Effector memory CD4-positive, alpha-beta T cell (primary cell): ENCODE results near the gene PLCB1.

Source experiments
- DNase-seq, 3 donors: peaks; one replicate each; pipeline ENCODE4 v3.0.0-alpha.2; 2020
- H3K27ac ChIP-seq: 2 replicates; pipeline ENCODE4 v1.7.0; 2013; ENCODE audit warnings: mild to moderate bottlenecking, low read length, moderate library complexity; ENCODE audit not compliant: insufficient read depth, poor library complexity, severe bottlenecking
- H3K27me3 ChIP-seq: replicated peaks from 2 replicates; pipeline ENCODE4 v1.7.0; 2013; ENCODE audit warnings: mild to moderate bottlenecking, low read length; ENCODE audit not compliant: insufficient read depth, control insufficient read depth, poor library complexity, severe bottlenecking
- H3K36me3 ChIP-seq: 2 replicates; pipeline ENCODE4 v1.7.0; 2013; ENCODE audit warnings: mild to moderate bottlenecking, low read length, moderate library complexity; ENCODE audit not compliant: control insufficient read depth, insufficient read depth
- H3K4me1 ChIP-seq: 2 replicates; pipeline ENCODE4 v1.7.0; 2013; ENCODE audit warnings: low read length, mild to moderate bottlenecking; ENCODE audit not compliant: control insufficient read depth, insufficient read depth, poor library complexity, severe bottlenecking
- H3K4me3 ChIP-seq: 2 replicates; pipeline ENCODE4 v1.7.0; 2013; ENCODE audit warnings: low read length, low read depth, mild to moderate bottlenecking; ENCODE audit not compliant: insufficient read depth, poor library complexity, severe bottlenecking
- H3K9me3 ChIP-seq: 2 replicates; pipeline ENCODE4 v1.7.0; 2013; ENCODE audit warnings: mild to moderate bottlenecking, low read length, moderate library complexity; ENCODE audit not compliant: control insufficient read depth

PLCB1 gene

DNA sequence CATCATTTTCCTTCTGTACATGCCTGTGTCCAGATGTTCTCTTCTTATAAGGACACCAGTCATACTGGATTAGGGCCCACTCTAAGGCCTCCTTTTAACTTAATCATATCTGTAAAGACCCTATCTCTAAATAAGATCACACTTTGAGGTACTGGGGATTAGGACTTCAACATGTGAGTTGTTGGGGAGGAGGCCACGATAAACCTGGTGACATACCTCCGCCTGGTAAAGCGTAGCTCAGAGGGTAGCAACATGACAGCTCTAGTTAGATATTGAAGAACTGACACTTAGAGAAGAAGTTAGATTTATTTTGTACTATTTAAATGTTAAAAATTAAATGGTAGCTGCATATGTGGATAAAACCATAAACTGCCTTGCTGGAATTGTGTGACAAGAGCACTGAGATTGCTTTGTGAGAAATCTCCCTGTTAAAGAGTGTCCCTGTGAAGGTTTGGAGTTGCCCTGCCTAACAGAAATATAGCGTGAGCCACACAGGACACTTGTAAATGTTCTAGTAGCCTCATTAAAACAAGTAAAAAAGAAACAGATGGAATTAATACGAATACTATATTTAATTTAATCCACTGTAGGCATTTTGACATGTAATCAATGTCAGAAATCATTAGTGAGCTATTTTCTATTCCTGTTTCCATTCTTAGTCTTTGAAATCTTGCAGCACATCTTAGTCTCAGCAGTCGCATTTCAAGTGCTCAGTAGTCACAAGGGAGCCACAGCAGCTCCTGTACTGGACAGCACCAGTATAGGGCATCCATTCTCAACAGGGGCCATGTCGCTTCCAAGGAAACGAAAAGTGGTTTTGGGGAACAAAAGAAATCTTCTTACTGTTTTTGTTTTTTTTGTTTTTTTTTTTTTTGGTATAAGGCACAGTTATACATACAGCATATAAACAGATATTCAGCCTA, 13.4 kb downstream of the PLCB1 start:
- DNase-seq, result no peak
- Histone ChIP-seq H3K4me3 (no peak overlapping the region), H3K27ac (no peak overlapping the region), H3K36me3 (no peaks in the 10 kb centered on the region), H3K4me1 (peaks cover 4% of the 10 kb centered on the region), H3K27me3 (no peaks in the 10 kb centered on the region), H3K9me3 (no peaks in the 10 kb centered on the region)

DNA sequence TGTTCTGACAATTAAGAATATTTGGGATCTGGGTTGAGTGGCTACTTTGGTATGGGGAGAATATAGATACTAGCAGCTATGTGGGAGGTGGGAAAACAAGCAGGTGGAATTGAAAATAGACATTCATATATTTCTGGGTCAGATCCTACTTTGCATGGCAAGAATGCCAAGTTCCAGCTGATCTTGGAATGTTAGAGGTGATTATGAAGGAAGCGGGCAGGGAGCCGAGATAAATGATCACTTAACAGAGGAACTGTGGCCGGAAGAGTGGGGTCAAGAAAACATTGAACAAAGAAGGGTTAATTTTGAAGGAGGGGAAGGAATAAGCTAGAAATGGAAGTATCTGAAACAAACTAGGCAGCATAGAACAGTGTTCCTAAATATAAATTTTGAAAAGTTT, 15.4 kb downstream of the PLCB1 start:
- DNase-seq, result no peak
- Histone ChIP-seq H3K4me1 (peaks cover 8% of the 10 kb centered on the region), H3K36me3 (no peaks in the 10 kb centered on the region), H3K27me3 (no peaks in the 10 kb centered on the region), H3K9me3 (no peaks in the 10 kb centered on the region), H3K4me3 (no peak overlapping the region), H3K27ac (no peak overlapping the region)

DNA sequence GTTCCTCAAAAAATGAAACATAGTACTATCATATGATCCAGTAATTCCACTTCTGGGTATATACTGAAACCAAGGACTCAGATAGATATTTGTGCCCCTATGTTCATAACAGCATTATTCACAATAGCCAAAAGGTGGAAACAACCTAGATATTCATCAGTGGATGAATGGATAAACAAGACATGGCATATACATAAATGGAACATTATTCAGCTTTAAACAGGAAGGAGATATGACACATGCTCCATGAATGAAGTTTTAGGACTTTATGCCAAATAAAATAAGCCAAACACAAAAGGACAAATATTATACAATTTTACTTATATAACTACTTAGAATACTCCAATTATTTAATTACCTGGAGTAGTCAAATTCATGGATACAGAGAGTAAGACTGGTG, 16.4 kb downstream of the PLCB1 start:
- no peak for DNase-seq
- H3K4me1 ChIP-seq, result peaks cover 12% of the 10 kb centered on the region
- no peaks in the 10 kb centered on the region for H3K27me3 ChIP-seq
- H3K36me3 ChIP-seq, result no peaks in the 10 kb centered on the region
- no peak overlapping the region for H3K27ac ChIP-seq
- H3K4me3 ChIP-seq, result no peak overlapping the region
- no peaks in the 10 kb centered on the region for H3K9me3 ChIP-seq

DNA sequence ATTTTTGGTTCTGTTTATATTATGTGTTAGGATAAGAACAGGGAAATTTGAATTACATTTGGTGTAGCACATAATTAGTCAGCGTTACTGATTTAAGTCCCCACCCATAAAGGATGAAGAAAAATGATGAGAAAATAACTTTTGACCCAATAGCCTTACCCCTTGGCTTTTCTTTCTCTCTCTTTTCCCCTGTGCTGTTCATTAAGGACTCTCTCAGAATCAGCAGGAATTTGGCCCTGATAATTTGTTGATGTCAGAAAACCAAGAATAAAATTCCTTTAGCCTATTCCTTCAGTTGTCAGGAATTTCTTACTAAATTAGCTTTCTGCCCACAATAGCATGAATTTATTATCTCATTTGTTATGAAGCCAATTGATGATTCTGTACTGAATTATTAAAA, 18.5 kb downstream of the PLCB1 start:
- Histone ChIP-seq H3K4me1 (peaks cover 14% of the 10 kb centered on the region), H3K9me3 (no peaks in the 10 kb centered on the region), H3K4me3 (no peak overlapping the region), H3K36me3 (no peaks in the 10 kb centered on the region), H3K27me3 (no peaks in the 10 kb centered on the region), H3K27ac (no peak overlapping the region)
- no peak for DNase-seq

DNA sequence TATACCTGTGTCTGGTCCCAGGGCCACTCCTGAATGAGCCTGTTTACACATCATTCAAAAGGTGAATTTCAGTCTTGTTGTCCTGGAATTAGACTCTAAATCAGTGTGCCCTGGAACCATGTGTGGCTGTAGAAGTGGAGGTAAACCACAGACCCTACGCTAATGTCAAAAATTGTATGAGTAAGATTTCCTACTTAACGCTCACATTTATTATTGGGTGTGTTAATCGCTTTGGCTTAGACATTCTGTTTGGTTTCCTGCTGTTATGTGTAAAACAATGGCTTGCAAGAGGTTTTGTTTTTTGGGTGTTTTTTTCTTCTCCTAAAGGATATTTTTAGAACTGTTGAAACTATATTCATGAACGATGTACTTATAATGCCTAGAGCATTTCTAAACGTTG, 19.3 kb downstream of the PLCB1 start:
- Histone ChIP-seq H3K36me3 (no peaks in the 10 kb centered on the region), H3K4me3 (no peak overlapping the region), H3K4me1 (peaks cover 20% of the 10 kb centered on the region), H3K27me3 (no peaks in the 10 kb centered on the region), H3K27ac (no peak overlapping the region), H3K9me3 (no peaks in the 10 kb centered on the region)
- no peak for DNase-seq

DNA sequence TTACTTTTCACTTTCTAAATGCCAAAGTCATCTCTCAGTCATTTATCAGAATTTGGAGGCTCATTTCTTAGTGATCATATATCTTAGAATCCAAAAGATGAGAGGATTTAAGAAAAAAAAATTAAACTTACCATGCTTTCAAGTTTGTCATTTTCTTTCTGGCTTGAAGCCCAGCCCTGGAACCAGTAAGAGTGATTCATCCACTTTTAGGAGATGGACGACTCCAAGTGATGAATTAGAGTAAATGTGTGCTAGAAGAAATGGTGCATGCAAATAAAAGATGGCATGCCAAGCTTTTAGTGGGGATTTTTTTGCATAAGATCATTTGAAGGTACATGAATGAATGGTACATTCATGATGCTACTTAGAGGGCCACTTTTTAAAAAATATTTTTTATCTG, 20.1 kb downstream of the PLCB1 start:
- no peak for DNase-seq
- H3K9me3 ChIP-seq, result no peaks in the 10 kb centered on the region
- H3K36me3 ChIP-seq, result no peaks in the 10 kb centered on the region
- peaks cover 22% of the 10 kb centered on the region for H3K4me1 ChIP-seq
- no peak overlapping the region for H3K4me3 ChIP-seq
- no peak overlapping the region for H3K27ac ChIP-seq
- H3K27me3 ChIP-seq, result no peaks in the 10 kb centered on the region

DNA sequence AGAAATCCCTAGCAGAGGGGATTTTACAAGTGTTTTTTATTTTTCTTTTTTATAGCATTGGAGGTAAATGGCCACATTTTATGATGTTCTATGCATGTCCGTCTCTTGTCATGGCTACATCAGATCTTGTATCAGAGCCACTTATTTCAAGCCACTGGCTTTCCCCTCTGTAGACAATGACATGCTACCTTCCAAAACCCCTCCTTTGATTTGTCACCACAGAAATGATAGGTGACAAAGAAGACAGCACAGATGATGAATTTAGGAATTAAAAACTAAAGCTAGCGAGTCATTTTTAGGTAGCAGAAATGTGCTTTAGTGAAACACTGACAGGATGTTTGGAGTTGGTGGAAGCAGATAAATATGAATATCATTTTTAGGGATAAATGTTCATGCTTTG, 20.8 kb downstream of the PLCB1 start:
- Histone ChIP-seq H3K4me3 (no peak overlapping the region), H3K9me3 (no peaks in the 10 kb centered on the region), H3K27me3 (no peaks in the 10 kb centered on the region), H3K27ac (no peak overlapping the region), H3K4me1 (peaks cover 25% of the 10 kb centered on the region), H3K36me3 (no peaks in the 10 kb centered on the region)
- no peak for DNase-seq

DNA sequence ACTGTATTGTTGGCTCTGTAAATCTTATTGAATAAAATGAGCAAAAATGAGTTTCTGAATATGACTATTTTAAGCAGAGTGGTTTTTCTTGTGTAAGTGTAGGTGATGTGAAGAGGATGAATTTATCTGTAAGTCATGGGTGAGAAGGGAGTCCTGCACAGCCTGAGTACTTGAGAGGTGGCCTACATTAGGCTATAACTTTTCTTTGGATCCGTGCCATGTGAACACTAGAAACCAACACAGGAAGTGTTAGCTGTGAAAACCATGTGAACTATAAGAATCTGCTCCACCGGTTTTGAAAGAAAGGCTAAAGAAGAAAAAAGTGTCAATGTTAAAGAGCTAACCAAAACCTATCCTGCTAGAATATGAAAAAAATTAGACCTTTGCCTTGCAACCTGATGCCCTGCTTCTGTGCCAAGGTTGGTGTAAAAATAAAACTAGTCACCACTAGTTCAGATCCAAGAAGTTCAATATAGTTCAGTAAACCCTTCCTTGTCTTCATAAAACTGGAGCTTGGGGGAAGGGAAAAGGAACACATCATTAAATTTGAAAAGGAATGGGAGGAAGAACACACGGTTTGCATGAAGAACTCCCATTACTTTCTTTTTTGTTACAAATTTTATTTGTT, 21.3 kb downstream of the PLCB1 start:
- Histone ChIP-seq H3K27ac (no peak overlapping the region), H3K36me3 (no peaks in the 10 kb centered on the region), H3K4me3 (no peak overlapping the region), H3K27me3 (no peaks in the 10 kb centered on the region), H3K4me1 (peaks cover 25% of the 10 kb centered on the region), H3K9me3 (no peaks in the 10 kb centered on the region)
- no peak for DNase-seq

DNA sequence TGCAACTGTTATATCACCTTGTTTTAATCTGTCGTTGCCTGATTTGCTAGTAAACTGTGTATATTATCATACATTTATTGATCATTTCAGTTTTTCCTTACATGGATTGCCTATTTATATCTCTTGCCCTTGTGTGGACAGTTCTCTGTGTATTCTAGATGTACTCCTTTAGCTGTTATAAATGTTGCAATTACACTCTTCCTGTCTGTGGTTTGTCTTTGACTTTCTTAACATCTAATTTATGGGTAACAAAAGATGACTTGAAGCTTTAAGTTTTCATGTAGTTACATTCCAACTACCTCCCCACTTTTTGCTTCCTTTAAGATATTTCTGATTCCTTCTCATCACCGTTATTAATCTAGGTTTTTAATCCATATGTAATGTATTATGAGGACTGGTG, 22.6 kb downstream of the PLCB1 start:
- Histone ChIP-seq H3K27ac (no peak overlapping the region), H3K4me1 (peaks cover 25% of the 10 kb centered on the region), H3K9me3 (no peaks in the 10 kb centered on the region), H3K4me3 (no peak overlapping the region), H3K27me3 (no peaks in the 10 kb centered on the region), H3K36me3 (no peaks in the 10 kb centered on the region)
- DNase-seq, result no peak

DNA sequence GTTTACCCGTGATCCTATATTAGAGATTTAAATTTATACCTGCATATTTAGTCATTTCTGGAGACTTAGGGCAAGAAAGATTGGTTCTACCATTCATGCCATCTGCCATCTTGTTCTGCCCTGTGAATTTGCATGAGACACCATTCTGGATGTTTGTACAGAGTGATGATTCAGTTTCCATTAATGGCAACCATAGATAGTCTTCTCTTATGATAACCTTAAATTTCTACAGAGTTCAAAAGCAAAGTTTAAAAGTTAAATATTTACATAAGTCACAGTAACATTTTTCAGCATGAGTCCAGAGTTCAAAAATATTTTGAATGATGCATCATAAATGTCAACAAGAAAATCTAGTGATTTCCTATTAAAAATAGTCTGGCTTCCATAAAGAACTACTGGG, 23.2 kb downstream of the PLCB1 start:
- DNase-seq, result no peak
- no peaks in the 10 kb centered on the region for H3K27me3 ChIP-seq
- no peak overlapping the region for H3K4me3 ChIP-seq
- no peaks in the 10 kb centered on the region for H3K36me3 ChIP-seq
- H3K27ac ChIP-seq, result no peak overlapping the region
- peaks cover 25% of the 10 kb centered on the region for H3K4me1 ChIP-seq
- no peaks in the 10 kb centered on the region for H3K9me3 ChIP-seq
